HG03095 (cell line): Measurements from ENCODE around the gene ANO7.
A peak's percentile ranks its signal among the peaks of the same experiment; 100 is the strongest.

Experiments used
- ATAC-seq: cut with Tn5 transposase; IDR thresholded peaks from one replicate; pipeline ENCODE4 v1.9.1; 2021; ENCODE audit warnings: moderate library complexity; ENCODE audit not compliant: unreplicated experiment

ANO7 gene

GRCh38 chr2:241268716-241269445 lies 80.4 kb downstream of the ANO7 start:
- no peak for ATAC-seq

GRCh38 chr2:241269707-241270520 lies 81.4 kb downstream of the ANO7 start:
- ATAC-seq: no peak

GRCh38 chr2:241270531-241270930 lies 82.1 kb downstream of the ANO7 start:
- no peak for ATAC-seq

- ATAC-seq: peak; percentile 37
These were observed 83.3 kb downstream of the ANO7 start for GRCh38 chr2:241271706-241272302.

- peak; percentile 55 for ATAC-seq
These were observed 84.1 kb downstream of the ANO7 start for GRCh38 chr2:241272303-241273209.

- ATAC-seq: no peak
These were observed 84.9 kb downstream of the ANO7 start for GRCh38 chr2:241273210-241274020.

- no peak for ATAC-seq
These were observed 85.7 kb downstream of the ANO7 start for GRCh38 chr2:241274127-241274526.
